Measurements from ENCODE around the gene TSFM.

DNA sequence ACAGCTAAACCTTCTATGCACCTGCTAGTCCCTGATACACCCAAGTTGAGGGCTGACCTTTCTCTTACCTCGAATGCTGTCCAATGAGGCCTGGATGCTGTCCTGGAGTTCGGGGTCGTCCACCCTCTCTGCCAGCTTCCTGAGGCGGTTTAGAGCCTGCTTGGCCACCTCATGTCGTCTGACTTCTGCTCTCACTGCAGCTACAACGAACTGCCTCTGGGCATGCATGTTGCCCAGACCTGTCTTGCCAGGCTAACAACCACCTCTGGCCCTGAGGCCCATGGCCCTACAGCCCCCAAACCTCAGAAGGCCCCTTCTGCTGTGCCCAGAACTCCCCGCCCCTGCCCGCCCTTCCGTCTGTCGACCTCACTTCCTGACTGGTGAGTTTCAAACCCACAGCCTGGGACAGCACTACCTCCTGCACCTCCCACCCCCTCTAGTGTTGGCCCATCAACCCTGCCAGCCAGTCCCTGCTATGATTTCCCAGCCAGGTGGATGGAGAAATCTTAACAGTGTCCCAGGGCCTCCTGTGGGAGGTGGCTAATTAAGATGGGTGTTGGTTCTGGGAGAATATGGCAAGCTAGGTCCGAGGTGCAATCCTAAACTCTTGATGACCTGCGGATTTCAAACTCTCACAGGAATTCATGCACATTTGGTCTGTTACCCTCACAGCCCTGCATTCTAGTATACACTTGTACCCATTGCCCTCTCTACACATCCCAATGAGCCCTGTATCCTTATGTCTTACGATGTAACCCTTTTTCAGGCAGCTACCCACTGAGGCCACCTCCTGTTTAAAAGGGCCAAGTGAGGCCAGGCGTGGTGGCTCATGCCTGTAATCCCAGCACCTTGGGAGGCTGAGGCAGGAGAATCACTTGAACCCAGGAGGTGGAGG is 40.5 kb upstream of the TSFM start:
- TF ChIP-seq, protein P1, sequence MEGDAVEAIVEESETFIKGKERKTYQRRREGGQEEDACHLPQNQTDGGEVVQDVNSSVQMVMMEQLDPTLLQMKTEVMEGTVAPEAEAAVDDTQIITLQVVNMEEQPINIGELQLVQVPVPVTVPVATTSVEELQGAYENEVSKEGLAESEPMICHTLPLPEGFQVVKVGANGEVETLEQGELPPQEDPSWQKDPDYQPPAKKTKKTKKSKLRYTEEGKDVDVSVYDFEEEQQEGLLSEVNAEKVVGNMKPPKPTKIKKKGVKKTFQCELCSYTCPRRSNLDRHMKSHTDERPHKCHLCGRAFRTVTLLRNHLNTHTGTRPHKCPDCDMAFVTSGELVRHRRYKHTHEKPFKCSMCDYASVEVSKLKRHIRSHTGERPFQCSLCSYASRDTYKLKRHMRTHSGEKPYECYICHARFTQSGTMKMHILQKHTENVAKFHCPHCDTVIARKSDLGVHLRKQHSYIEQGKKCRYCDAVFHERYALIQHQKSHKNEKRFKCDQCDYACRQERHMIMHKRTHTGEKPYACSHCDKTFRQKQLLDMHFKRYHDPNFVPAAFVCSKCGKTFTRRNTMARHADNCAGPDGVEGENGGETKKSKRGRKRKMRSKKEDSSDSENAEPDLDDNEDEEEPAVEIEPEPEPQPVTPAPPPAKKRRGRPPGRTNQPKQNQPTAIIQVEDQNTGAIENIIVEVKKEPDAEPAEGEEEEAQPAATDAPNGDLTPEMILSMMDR (IDR thresholded peaks at IDR 0.05) = peak in 4 of 6 experiments; percentile 5 to 39 (median 23)
- TF ChIP-seq POLR2A (IDR thresholded peaks at IDR 0.05) = no peak
